Measurements from ENCODE around the gene GALNT14.

Gene GALNT14

DNA sequence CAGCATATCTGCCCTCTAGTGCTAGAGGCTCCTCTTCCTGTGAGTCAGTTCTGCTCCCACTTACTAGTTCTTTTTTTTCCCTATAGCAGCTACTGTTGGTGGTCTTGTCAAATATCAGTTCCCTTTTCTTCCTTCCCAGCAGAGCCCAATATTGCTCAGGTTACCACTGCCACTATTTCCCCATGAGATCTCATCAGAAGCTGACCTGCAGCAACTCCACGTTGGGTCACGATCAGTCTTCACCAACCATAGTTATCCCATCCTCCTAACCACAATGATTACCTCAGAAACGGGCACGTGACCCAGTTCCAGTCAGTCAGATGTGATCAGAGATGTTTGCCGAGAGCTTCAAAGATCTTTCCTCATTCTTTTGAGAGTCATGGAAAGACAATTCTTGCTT is 271.3 kb downstream of the GALNT14 start:
- peak overlapping the region; percentile 72; the same call in 1 of the 2 replicates for H3K27ac ChIP-seq
- TF ChIP-seq, protein P1, sequence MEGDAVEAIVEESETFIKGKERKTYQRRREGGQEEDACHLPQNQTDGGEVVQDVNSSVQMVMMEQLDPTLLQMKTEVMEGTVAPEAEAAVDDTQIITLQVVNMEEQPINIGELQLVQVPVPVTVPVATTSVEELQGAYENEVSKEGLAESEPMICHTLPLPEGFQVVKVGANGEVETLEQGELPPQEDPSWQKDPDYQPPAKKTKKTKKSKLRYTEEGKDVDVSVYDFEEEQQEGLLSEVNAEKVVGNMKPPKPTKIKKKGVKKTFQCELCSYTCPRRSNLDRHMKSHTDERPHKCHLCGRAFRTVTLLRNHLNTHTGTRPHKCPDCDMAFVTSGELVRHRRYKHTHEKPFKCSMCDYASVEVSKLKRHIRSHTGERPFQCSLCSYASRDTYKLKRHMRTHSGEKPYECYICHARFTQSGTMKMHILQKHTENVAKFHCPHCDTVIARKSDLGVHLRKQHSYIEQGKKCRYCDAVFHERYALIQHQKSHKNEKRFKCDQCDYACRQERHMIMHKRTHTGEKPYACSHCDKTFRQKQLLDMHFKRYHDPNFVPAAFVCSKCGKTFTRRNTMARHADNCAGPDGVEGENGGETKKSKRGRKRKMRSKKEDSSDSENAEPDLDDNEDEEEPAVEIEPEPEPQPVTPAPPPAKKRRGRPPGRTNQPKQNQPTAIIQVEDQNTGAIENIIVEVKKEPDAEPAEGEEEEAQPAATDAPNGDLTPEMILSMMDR (conservative IDR thresholded peaks at IDR 0.05) = no peak

DNA sequence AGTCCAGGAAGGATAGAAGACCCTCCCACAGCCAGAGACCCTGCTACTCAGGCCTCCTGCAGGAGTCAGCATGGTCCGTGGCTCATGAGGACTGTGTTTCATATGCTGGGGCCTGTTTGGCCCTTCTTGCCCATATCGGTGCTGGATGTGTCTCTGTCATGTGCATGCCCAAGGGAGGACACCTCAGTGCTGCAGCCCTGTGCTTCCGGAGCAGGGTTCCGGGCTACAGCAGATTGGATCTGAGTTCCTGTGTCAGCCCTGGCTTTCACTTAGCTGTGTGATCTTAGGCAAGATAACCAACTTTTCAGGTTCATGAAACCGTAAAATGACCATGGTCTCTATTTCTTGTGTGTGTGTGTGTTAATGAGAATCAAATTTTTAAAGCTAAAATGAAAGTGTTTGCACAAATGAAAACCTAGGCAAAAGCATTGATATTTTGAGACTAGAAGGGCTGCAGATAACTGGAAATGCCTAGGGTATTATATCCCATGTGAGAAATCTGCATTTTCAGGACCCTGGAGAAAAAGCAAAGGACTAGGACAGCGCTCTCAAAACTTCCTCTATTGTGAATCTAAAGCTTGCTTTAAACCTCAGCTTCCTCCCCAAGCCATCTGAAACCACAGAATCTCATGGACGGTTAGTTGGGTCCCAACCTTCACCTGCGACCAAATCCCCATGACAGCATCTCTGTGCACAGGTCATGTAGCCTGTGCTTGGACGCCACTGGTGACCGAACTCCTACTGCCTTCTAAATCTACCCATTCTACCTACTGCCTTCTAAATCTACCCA is 272.2 kb downstream of the GALNT14 start:
- TF ChIP-seq, protein P1 (conservative IDR thresholded peaks at IDR 0.05) = no peak
- H3K27ac ChIP-seq = peak overlapping the region; percentile 72

DNA sequence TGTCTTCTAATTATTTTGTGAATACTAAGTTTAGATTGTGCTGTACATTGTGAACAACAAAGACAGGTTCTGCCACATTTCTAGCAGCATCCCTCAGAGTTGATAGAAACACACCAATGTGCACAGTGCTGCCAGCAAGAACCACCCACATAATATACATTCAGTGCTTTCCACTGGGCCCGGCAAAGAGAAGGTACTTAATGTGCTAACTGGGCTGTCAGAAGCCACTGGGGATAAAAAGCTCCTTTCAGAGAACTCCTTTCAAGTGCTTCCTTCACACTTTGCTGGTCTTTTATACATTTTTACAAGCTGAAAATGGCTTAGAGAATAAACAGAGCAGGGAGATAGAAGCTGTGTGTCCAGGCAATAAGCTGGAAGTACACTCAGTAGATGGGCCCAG is 273.0 kb downstream of the GALNT14 start:
- H3K27ac ChIP-seq = peak overlapping the region; percentile 72
- TF ChIP-seq, protein P1 (conservative IDR thresholded peaks at IDR 0.05) = no peak

DNA sequence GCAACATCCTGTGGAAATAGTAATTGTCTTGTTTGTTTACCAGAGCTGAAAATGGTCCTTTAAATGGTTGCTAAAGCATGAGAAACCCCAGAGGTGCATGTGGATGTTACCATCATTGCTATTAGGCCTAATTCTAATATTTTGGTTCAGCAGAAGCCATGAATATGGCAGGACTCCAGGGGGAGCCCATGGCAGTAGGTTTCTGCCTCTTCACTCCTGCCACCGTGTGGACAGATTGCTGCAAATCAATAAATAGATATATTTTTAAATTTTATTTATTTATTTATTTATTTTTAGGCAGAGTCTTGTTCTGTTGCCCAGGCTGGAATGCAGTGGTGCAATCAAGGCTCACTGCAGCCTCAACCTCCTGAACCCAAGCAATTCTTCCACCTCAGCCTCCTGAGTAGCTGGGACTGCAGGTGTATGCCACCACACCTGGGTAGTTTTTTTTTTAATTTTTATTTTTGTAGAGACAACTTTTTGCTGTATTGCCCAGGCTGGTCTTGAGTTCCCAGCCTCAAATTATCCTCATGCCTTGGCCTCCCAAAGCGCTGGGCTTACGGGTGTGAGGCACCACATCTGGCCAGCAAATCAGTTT is 276.1 kb downstream of the GALNT14 start:
- H3K27ac ChIP-seq = no peak overlapping the region; the same call in 1 of the 2 replicates
- TF ChIP-seq, protein P1 (conservative IDR thresholded peaks at IDR 0.05) = peak; percentile 86

DNA sequence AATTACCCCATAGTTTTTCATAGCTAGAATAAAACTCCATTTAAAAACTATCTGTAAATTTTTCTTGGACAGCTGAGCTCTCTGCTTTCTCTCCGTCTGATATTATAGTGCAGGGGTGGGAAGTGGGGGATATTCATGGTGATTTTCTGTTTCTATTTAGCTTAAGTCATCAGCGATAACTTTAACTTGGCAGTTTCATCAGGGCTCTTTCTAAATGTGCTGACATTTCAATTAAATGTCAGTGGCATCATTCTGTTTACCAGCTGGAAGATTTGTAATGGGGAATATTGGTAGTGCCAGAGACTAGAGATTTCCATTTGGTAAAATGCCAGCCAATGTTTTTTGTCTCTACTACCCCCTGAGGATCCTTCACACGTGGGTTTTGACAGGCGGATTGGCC is 277.5 kb downstream of the GALNT14 start:
- H3K27ac ChIP-seq = no peak overlapping the region
- TF ChIP-seq, protein P1 (conservative IDR thresholded peaks at IDR 0.05) = no peak

All from VCaP (cell line).